SH-SY5Y (cell line): ENCODE data around the gene ZNF334.

ENCODE experiments used
- GATA2 ChIP-seq: IDR thresholded peaks from 2 replicates; pipeline ENCODE4 v1.6.1; 2011; ENCODE audit warnings: mild to moderate bottlenecking, low read depth, low read length
- GATA3 ChIP-seq: IDR thresholded peaks from 2 replicates; pipeline ENCODE4 v1.6.1; 2011; ENCODE audit warnings: low read depth, mild to moderate bottlenecking, low read length, moderate library complexity

- TF ChIP-seq GATA2 = no peak
- TF ChIP-seq GATA3 = no peak
Observed at GRCh38 chr20:46562373-46563169, 49.2 kb upstream of the ZNF334 start.
